ENCODE data around the gene ACSM2B.
"Not testable (repeated sequence)": the region's sequence is repeated elsewhere in the genome, so short reads cannot be mapped to it uniquely, and the experiment has no call there.

Gene ACSM2B

DNA sequence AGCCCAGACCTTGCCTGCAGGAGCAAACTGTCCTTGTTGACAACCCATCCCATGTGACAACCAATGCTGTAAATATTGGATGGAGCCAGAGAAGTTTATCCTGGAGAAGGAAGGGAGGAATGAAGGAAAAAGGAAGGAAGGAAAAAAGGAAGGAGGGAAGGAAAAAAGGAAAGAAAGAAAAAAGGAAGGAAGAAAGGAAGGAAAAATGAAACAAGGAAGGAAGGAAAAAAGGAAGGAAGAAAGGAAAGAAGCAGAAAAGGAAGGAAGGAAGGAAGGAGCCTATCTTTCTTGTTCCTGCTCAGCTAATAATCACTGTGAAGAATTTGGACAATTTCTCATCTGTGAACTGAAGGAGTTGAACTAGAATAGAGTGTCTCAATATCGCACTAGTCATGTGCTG is 56.1 kb downstream of the ACSM2B start:
- DNase-seq = no peak

DNA sequence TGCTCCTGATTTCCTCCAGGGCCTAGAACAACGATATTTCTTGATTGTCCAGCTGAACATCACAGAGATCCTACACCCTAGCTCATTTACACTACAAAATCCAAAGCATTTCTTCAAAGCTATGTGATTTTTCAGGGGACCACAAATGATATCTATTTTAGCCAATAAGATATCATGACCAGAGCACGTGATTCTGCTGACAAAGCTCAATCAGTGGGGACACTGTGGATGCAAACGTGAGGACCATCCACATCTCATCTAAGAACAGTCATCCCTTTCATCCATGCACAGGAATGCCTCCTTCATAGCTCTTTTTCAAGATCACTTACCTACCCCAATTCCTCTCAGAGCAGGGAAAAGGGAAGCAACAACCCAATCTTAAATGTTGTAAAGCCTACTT is 56.9 kb downstream of the ACSM2B start:
- DNase-seq = no peak

DNA sequence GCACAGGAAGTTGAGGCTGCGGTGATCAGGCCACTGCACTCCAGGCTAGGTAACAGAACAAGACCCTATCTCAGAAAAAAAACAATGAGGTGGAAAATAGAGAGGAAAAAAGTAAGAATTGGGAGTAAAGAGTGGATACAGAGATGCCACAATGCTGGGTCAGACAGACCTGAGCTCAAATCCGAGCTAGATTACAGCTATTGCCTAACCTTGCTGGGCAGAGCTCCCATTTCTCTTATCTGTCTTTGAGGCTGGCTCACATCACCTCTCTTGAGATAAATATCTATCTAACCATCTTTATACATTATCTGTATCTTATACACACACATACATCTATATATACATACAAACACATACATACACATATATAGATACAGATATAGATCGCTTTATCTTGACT is 59.0 kb downstream of the ACSM2B start:
- DNase-seq = no peak

- DNase-seq = no peak
Measured at GRCh38 chr16:20515688-20516090, 60.5 kb downstream of the ACSM2B start.

- DNase-seq = no peak
Measured at GRCh38 chr16:20510323-20510722, 65.8 kb downstream of the ACSM2B start.

GRCh38 chr16:20507280-20507679 is 68.9 kb downstream of the ACSM2B start:
- DNase-seq = no peak

DNA sequence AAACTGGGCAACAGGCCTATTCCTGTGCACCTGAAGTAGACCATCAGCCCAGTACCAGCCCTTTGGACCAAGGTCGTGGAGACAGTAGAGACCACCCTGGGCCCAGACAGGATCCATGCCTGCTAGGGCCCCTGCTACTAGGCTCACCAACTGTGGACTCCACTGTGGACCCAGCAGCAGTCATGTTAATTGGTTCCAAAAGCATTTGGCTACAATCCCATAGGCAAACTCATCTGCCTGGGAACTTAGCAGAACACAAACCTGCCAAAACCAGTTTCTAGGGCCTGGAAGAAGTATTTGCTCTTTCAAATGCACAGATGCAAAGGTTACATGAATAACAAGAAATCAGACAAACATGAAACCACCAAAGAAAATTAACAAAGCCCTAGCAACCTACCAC is 71.7 kb downstream of the ACSM2B start:
- no peak for DNase-seq

- DNase-seq = not testable (repeated sequence)
Measured at GRCh38 chr16:20491448-20491847, 84.7 kb downstream of the ACSM2B start.

DNA sequence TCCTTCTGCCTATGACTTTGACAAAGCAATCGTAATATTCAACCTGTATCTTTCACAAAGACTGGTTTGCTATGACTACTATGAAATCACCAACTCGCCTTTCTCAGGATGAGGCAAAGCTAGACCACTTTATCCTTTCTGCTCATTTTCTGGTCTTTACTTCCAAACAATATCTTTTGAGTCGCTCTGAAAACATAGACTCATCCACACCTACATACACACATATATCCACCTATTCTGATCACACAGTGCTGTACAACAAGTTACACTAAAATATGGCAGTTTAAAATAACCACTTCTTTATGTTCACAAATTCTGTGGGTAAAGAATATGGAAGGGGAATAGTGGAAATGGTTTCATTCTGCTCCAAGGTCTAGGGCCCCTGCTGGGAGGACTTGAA is 85.2 kb downstream of the ACSM2B start:
- DNase-seq = not testable (repeated sequence)

All from NCI-H2107 (cell line).